T1000 (cell line): Measurements from ENCODE around the gene SPATA1.

ENCODE experiments used
- DNase-seq: peaks from one replicate; lab custom pipeline; 2025; ENCODE audit warnings: mixed read lengths; lab: John Stamatoyannopoulos, UW

Gene SPATA1

GRCh38 chr1:84508510-84508909 is 2.3 kb downstream of the SPATA1 start:
- no peak for DNase-seq

GRCh38 chr1:84509029-84509428 is 2.8 kb downstream of the SPATA1 start:
- DNase-seq = no peak

GRCh38 chr1:84510165-84510564 is 4.0 kb downstream of the SPATA1 start:
- no peak for DNase-seq

- DNase-seq = no peak
These were observed 4.5 kb downstream of the SPATA1 start for GRCh38 chr1:84510668-84511067.

- no peak for DNase-seq
These were observed 18.4 kb downstream of the SPATA1 start for GRCh38 chr1:84524590-84524989.

- no peak for DNase-seq
These were observed 19.6 kb downstream of the SPATA1 start for GRCh38 chr1:84525779-84526178.

GRCh38 chr1:84538599-84538998 is 32.4 kb downstream of the SPATA1 start:
- DNase-seq = no peak

- DNase-seq = no peak
These were observed 33.8 kb downstream of the SPATA1 start for GRCh38 chr1:84539972-84540371.

GRCh38 chr1:84540759-84541158 is 34.6 kb downstream of the SPATA1 start:
- DNase-seq = no peak

- no peak for DNase-seq
These were observed 35.5 kb downstream of the SPATA1 start for GRCh38 chr1:84541679-84542078.

GRCh38 chr1:84550826-84551225 is 44.6 kb downstream of the SPATA1 start:
- no peak for DNase-seq

GRCh38 chr1:84569216-84569615 is 63.0 kb downstream of the SPATA1 start:
- DNase-seq = no peak

- DNase-seq = no peak
These were observed 64.4 kb downstream of the SPATA1 start for GRCh38 chr1:84570436-84571149.

- no peak for DNase-seq
These were observed 65.0 kb downstream of the SPATA1 start for GRCh38 chr1:84571150-84571535.

GRCh38 chr1:84573481-84573966 is 67.3 kb downstream of the SPATA1 start:
- DNase-seq = no peak

GRCh38 chr1:84573967-84574842 is 68.0 kb downstream of the SPATA1 start, which contains the start of gene CTBS:
Gene CTBS (minus strand): TSS chr1:84574440. CDS start chr1:84574415, 25 bp downstream.
- DNase-seq = peak; percentile 74

- DNase-seq = no peak
These were observed 68.8 kb downstream of the SPATA1 start for GRCh38 chr1:84574936-84575335.

- DNase-seq = no peak
These were observed 75.5 kb downstream of the SPATA1 start for GRCh38 chr1:84581648-84582047.

- DNase-seq = no peak
These were observed 76.8 kb downstream of the SPATA1 start for GRCh38 chr1:84582802-84583587.

- no peak for DNase-seq
These were observed 77.5 kb downstream of the SPATA1 start for GRCh38 chr1:84583648-84584047.

GRCh38 chr1:84584126-84584525 is 77.9 kb downstream of the SPATA1 start:
- no peak for DNase-seq

- no peak for DNase-seq
These were observed 79.6 kb downstream of the SPATA1 start for GRCh38 chr1:84585803-84586202.
